ENCODE results near the gene CCDC136. TPM values are rescaled to one million over a fixed set of nuclear protein-coding genes. Genes with fewer than 3 reads are reported as not detected.

Gene CCDC136
- total RNA-seq, 2 experiments from 2014 or later: 4.8 to 5.3 TPM

DNA sequence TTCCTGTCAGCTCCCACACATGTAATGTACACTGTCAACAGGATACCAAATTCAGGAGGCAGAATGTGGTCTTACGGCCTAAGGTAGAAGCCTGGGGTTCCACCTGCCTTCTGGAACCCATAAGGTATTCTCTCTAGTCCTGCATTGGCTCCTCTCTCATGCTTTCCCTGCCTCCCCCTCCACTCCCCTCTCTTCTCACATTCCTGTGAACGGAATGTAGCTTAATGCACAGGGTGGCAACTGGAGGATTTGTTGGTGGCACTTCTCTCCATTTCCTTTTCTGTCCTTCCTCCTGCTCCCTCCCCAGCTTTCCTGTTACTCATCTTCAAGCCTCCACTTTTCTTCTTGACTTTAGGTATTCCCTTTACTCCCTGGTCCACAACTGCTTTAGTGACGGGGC is 26.9 kb downstream of the CCDC136 start:
- CTCF ChIA-PET: interaction anchor here (1.0 to 1.7 kb wide), 2 partner anchors 24 to 273 kb away, joined by 3 to 5 read pairs; no protein-coding TSS in a partner anchor
- DNase-seq: no peak
- no peaks in the 10 kb centered on the region for H3K9me3 Mint-ChIP-seq
- H3K4me1 Mint-ChIP-seq: peaks cover 3% of the 10 kb centered on the region
- no peak overlapping the region for H3K27ac Mint-ChIP-seq
- no peak overlapping the region for H3K4me3 Mint-ChIP-seq
- POLR2A ChIA-PET: no interaction called here
- H3K36me3 Mint-ChIP-seq (ENCODE audit: low read depth): no peaks in the 10 kb centered on the region
- peaks cover 19% of the 10 kb centered on the region for H3K27me3 Mint-ChIP-seq

DNA sequence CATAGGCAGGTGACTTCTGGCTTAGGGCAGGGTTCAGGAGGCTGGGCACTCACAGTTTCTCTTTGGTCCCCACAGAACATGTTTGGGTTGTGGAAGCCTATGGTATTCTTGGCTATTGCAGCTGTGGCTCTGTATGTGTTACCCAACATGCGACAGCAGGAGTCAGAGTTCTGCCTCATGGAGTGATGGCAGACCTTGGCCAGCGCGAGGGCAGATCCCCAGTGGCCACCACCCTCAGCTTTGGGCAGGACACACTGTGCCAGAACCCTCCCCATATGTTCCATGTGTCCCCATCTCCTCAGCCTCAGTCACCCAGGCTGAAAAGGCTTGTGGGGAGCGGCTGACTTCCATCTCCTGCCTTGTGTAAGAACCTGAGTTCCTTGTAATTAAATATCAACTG is 30.0 kb downstream of the CCDC136 start:
- ChIA-PET CTCF (no interaction called here), POLR2A (no interaction called here)
- H3K9me3 Mint-ChIP-seq: no peaks in the 10 kb centered on the region
- no peak for DNase-seq
- no peak overlapping the region for H3K27ac Mint-ChIP-seq
- H3K36me3 Mint-ChIP-seq (ENCODE audit: low read depth): no peaks in the 10 kb centered on the region
- peaks cover 14% of the 10 kb centered on the region for H3K27me3 Mint-ChIP-seq
- no peak overlapping the region for H3K4me3 Mint-ChIP-seq
- peaks cover 3% of the 10 kb centered on the region for H3K4me1 Mint-ChIP-seq

DNA sequence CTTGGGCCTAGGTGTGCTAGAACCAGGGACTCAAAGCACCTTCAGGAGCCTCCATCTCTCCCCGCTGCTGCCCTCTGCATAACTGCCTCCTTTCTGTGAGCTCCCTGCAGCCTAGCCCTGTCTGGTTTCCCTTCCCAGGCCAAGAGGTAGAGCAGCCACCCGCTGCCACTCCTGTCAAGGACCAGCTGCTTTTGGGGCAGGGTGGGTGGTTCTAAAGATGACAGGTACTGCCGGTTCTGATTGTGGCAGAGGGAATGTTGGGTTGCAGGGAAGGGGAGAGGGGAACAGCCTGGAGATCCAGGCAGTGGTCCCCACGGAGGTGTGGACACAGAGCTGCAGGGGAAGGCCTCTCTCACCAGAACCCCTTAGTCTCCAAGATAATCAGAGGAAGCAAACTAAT is 34.7 kb downstream of the CCDC136 start:
- no peaks in the 10 kb centered on the region for H3K9me3 Mint-ChIP-seq
- no peak for DNase-seq
- no peak overlapping the region for H3K4me3 Mint-ChIP-seq
- ChIA-PET POLR2A (interaction anchor here (0.6 kb wide), 1 partner anchor 155 kb away, joined by 3 read pairs; no protein-coding TSS in a partner anchor), CTCF (no interaction called here)
- H3K4me1 Mint-ChIP-seq: peaks cover 8% of the 10 kb centered on the region
- H3K27me3 Mint-ChIP-seq: peaks cover 27% of the 10 kb centered on the region
- no peak overlapping the region for H3K27ac Mint-ChIP-seq
- no peaks in the 10 kb centered on the region for H3K36me3 Mint-ChIP-seq (ENCODE audit: low read depth)

DNA sequence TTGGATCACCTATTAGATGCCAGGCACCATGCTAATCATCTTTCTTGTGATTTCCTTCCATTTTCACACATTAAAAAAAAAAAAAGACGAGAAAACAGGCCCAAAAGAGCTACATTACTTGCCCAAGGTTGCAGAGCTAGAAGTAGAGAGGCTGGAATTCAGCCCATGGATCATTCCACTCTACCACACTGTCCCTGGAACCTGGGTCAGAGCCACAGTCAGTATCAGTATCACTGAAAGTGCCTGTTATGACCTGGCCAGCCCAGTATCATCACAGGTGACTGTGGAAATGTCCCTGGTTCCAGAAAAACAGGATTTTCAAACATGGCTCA is 35.1 kb downstream of the CCDC136 start:
- Mint-ChIP-seq H3K9me3 (no peaks in the 10 kb centered on the region), H3K4me1 (peaks cover 8% of the 10 kb centered on the region), H3K27me3 (peaks cover 30% of the 10 kb centered on the region), H3K4me3 (no peak overlapping the region), H3K36me3 (ENCODE audit: low read depth) (no peaks in the 10 kb centered on the region), H3K27ac (no peak overlapping the region)
- ChIA-PET CTCF (no interaction called here), POLR2A (interaction anchor here (0.6 kb wide), 1 partner anchor 155 kb away, joined by 3 read pairs; no protein-coding TSS in a partner anchor)
- DNase-seq: no peak

DNA sequence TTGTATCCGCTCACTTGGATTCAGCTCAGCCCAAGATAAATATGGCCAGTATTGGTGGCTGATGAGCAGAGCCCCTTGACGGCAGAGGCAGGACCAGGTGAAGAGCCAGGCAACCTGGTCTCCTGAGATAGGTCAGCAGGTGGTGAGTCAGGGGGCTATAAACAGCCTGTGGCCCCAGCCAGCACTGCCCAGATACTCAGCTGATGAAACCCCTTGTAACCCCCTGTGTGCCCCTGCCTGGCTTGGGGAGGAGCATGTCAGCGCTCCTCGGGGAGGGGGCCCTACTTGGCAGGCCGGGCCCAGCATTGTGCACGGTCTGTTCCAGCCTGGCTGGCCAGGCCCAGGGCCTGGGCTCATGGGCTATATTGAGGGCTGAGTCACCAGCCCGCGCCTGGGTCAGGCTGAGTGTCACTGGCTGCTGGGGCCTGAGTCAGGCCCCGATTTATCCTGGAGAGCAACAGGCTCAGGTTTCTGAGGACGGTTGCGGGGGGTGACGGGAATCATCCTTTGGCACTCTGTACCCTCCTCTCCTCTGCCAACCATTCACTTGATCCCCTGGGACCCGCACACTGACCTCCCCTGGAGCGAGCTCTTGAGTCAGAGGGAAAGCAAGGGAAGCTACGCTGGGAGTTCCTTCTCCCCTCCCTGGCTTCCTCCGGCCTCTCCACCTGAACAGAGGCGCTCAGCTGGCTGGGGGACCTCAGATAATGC is 35.6 kb downstream of the CCDC136 start:
- no peaks in the 10 kb centered on the region for H3K9me3 Mint-ChIP-seq
- H3K27ac Mint-ChIP-seq: no peak overlapping the region
- H3K36me3 Mint-ChIP-seq (ENCODE audit: low read depth): no peaks in the 10 kb centered on the region
- no peak for DNase-seq
- ChIA-PET POLR2A (no interaction called here), CTCF (no interaction called here)
- H3K4me1 Mint-ChIP-seq: peaks cover 8% of the 10 kb centered on the region
- peaks cover 31% of the 10 kb centered on the region for H3K27me3 Mint-ChIP-seq
- H3K4me3 Mint-ChIP-seq: no peak overlapping the region

DNA sequence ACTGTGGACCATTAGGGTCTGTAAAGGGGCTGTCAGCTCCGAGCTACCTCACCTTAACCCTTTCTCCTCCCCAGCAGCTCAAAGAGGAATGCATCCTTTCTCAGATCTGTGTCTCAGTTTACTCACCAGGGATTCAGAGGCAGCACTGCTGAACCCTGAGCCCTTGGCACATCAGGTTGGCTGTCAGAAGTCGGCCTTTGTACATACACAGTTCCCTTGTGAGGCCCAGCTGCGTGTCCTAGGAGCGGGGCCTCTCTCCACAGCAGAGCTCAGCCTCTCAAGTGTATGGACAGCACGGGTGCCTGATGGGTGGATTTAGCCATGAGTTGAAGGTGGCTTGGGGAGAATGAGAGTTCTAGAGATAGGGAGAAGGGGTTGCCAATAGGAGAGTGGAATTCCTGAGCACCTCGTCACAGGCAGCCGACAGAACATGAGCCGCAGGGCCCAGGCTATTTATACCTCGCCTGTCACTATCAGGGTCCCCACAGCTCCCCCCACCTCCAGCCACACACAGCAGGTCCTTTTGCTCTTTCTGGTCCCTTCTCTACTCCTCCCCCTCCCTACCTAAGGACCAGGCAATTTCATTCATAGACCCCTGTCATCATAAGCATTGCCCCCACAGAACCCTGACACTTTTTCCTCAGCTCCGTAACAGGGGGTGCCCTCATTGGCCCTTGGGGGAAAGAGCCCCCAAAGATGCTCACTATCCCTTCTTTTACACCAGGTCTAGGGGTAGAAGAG is 36.4 kb downstream of the CCDC136 start:
- Mint-ChIP-seq H3K4me3 (no peak overlapping the region), H3K27ac (no peak overlapping the region), H3K9me3 (no peaks in the 10 kb centered on the region), H3K27me3 (peaks cover 31% of the 10 kb centered on the region), H3K4me1 (peaks cover 8% of the 10 kb centered on the region), H3K36me3 (ENCODE audit: low read depth) (no peaks in the 10 kb centered on the region)
- CTCF ChIA-PET: interaction anchor here (0.7 to 1.2 kb wide), 2 partner anchors 56 to 916 kb away, joined by 4 to 5 read pairs; no protein-coding TSS in a partner anchor
- DNase-seq: no peak
- POLR2A ChIA-PET: no interaction called here

DNA sequence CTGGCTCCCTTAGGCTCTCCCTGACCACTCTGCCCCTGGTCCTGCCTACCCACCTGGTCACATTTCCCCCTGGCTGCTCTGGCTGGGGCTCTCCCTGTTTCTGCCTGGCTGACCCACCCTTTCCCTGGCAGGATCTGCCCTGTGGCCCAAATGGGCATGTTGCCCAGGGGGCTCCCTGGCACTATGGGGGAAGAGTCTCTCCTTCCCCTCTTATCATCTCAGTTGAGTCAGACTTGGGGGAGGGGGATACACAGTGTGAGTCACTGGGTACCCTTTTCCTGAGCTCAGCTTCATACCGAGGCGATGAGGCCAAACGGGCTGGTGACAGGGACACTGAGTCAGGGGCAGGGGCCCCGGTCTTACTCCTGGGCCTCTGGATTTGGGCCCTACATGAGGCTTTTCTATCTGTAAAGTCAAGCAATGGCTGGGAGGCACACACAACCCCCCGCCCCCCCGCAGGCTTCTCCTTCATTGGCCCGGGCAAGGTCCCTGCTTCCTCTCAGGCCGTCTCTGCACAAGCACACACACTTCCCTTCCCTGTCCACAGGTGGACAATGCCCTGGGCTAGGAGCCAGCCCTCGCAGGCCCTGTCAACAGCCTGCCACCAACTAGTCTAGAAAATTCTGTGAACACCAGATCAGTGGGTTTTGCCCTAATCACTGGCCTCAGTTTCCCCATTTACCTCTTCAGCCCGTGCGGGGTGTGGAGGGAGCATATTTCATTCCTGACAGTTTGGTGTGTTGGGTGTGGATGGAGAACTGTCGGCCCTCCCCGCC is 37.8 kb downstream of the CCDC136 start:
- POLR2A ChIA-PET: no interaction called here
- Mint-ChIP-seq H3K36me3 (ENCODE audit: low read depth) (no peaks in the 10 kb centered on the region), H3K27ac (no peak overlapping the region), H3K4me1 (peaks cover 8% of the 10 kb centered on the region), H3K9me3 (no peaks in the 10 kb centered on the region), H3K4me3 (peak overlapping the region; percentile 21), H3K27me3 (peaks cover 38% of the 10 kb centered on the region)
- CTCF ChIA-PET: no interaction called here
- DNase-seq: no peak

DNA sequence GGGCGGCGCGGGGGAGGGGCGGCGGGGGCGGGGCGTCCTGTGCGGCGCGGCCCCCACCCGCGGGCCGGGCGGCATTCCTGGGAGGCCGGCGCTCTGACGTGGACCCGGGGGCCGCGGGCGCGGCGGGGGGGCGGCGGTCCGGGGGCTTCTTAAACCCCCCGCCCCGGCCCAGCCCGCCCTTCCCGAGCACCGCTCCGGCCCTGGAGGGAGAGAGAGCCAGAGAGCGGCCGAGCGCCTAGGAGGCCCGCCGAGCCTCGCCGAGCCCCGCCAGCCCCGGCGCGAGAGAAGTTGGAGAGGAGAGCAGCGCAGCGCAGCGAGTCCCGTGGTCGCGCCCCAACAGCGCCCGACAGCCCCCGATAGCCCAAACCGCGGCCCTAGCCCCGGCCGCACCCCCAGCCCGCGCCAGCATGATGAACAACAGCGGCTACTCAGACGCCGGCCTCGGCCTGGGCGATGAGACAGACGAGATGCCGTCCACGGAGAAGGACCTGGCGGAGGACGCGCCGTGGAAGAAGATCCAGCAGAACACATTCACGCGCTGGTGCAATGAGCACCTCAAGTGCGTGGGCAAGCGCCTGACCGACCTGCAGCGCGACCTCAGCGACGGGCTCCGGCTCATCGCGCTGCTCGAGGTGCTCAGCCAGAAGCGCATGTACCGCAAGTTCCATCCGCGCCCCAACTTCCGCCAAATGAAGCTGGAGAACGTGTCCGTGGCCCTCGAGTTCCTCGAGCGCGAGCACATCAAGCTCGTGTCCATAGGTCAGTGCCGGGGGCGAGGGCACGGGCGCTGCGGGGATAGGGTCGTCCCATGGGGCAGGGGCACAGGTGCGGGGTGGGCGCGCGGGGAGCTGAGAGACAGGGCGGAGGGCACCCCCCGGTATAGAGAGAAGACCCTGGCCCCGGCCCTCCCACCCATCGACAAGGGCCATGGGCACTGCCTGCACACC is 38.7 kb downstream of the CCDC136 start, which contains the start of gene FLNC:
FLNC (plus strand) TSS at position 176 of the 947 bp plus-strand sequence; CDS start at position 408, 232 bp downstream.
- H3K27me3 Mint-ChIP-seq: peaks cover 38% of the 10 kb centered on the region
- H3K36me3 Mint-ChIP-seq (ENCODE audit: low read depth): no peaks in the 10 kb centered on the region
- POLR2A ChIA-PET: no interaction called here
- H3K4me3 Mint-ChIP-seq: peak within 1 kb of the TSS; percentile 21
- peak; percentile 35 for DNase-seq
- H3K4me1 Mint-ChIP-seq: peaks cover 8% of the 10 kb centered on the region
- CTCF ChIA-PET: interaction anchor here (0.5 to 2.7 kb wide), 2 partner anchors 33 to 327 kb away, joined by 3 to 11 read pairs; partner anchors contain the start of gene ATP6V1F
- no peaks in the 10 kb centered on the region for H3K9me3 Mint-ChIP-seq
- no peak within 1 kb of the TSS for H3K27ac Mint-ChIP-seq

DNA sequence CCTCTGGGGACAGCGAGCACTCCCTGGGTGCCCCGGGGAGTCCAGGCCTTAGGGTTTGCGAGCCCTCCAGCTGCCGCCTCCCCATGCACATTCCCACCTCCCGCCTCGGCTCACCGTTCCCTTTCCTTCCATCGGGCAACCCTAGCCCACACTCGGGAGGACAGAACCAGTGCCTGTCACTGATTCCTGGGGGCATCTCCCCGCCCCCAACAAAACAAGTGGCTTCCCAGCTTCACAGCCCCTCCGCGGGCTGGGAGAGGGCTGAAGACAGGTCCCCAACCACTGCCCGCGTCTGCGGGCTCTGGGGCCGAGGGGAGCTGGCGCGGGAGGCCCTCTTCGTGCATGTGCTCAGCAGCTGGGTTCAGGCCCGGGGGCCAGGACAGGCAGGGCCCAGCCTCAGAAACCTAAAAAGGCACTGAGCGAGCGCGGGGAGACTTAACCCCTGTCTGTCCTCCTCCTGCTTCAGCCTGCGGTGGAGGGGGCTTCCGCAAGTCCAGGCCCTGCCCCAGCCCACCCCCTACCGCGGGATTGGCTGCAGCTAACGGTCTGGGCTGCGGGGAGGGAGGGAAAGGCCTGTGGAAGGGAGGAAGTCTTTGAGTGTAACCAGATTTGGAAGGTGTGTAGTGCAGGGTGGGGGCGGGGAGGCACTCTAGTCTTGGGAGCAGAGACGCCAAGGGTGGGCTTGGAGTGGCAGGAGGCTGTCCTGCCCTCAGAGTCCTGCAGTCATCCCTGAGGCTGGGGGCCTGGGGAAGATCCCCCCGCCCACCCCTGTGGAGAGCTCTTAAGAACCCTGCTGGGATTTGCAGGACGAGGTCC is 39.6 kb downstream of the CCDC136 start:
- Mint-ChIP-seq H3K4me1 (peaks cover 8% of the 10 kb centered on the region), H3K4me3 (no peak overlapping the region), H3K27me3 (peaks cover 38% of the 10 kb centered on the region), H3K9me3 (no peaks in the 10 kb centered on the region), H3K36me3 (ENCODE audit: low read depth) (no peaks in the 10 kb centered on the region), H3K27ac (no peak overlapping the region)
- CTCF ChIA-PET: interaction anchor here (0.5 to 2.7 kb wide), 2 partner anchors 32 to 327 kb away, joined by 3 to 11 read pairs; partner anchors contain the start of gene ATP6V1F
- POLR2A ChIA-PET: no interaction called here
- DNase-seq: no peak

DNA sequence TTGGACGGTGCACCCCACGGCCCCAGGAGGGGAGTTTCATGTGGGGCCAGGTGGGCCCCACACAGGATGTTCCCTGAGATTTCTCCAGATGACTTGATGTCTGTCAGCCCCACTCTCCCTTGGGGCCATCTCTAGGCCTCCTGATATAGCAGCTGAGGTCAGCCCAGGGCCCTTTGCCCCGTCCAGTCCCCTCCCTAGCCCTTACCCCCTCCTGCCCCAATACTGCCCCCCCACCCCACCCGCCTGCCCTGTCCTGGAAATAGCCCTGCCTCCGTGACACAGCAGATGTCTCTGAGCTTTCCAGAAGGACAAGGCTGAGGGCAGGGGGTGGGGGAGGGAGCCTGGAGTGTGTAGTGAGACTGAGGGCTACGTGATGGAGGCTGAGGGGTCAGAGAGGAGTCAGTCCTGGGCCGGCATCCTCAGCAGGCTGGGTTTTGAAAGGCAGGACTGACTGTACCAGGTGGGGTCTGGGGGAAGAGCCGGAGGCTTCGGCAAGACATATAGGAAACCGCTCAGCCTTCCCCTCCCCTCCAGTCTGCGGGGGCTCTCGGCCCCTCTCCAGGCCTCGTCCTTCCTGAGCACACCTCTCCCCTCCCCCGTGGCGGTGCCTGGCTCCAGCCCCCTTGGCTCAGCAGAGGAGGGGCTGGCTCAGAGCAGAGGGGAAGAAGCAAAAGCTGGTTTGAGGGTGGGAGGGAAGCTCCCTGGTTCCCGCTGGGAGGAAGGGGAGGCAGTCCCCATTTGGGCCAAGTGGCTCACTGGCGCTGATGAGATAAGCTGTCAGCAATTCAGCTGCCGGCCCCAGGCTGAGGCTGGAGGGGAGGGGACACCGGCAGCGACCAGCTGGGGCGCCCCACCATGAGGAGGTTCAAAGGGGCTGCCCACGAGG is 40.5 kb downstream of the CCDC136 start:
- ChIA-PET CTCF (interaction anchor here (0.6 to 2.7 kb wide), 2 partner anchors 11 to 31 kb away, joined by 3 to 11 read pairs; partner anchors contain the start of gene ATP6V1F), POLR2A (no interaction called here)
- Mint-ChIP-seq H3K27ac (no peak overlapping the region), H3K9me3 (no peaks in the 10 kb centered on the region), H3K27me3 (peaks cover 38% of the 10 kb centered on the region), H3K4me1 (peaks cover 8% of the 10 kb centered on the region), H3K4me3 (no peak overlapping the region), H3K36me3 (ENCODE audit: low read depth) (no peaks in the 10 kb centered on the region)
- no peak for DNase-seq

DNA sequence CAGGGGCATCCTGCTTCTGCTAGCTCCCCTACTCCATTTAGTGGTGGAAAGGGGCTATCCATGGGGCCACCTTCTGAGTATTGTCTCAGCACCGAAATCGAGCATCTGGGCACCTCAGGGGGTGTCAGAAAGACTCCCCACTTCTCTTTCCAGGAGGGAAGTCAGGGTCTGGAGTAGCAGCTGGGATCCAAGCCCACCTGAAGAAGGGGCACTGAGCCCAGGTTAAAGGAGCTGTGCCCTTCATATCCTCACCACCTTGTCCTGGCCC is 41.0 kb downstream of the CCDC136 start:
- Mint-ChIP-seq H3K27ac (no peak overlapping the region), H3K4me1 (peaks cover 8% of the 10 kb centered on the region), H3K9me3 (no peaks in the 10 kb centered on the region), H3K27me3 (peaks cover 38% of the 10 kb centered on the region), H3K4me3 (no peak overlapping the region), H3K36me3 (ENCODE audit: low read depth) (no peaks in the 10 kb centered on the region)
- no peak for DNase-seq
- CTCF ChIA-PET: interaction anchor here (0.6 to 2.7 kb wide), 2 partner anchors 11 to 30 kb away, joined by 3 to 11 read pairs; partner anchors contain the start of gene ATP6V1F
- POLR2A ChIA-PET: no interaction called here

All from activated CD4-positive, alpha-beta memory T cell treated with anti-CD3 and anti-CD28 coated beads, Interleukin-2, amount 10 ng/mL, durations not matched to agents 7 days and 5 days (primary cell).